Type B pancreatic cell (in vitro differentiated cells): ENCODE measurements around the gene SDR42E1. TPM values are rescaled to one million over a fixed set of nuclear protein-coding genes. Genes with fewer than 3 reads are reported as not detected.
A peak's percentile ranks its signal among the peaks of the same experiment; 100 is the strongest.

ENCODE experiments used
- DNase-seq: peaks from one replicate; pipeline ENCODE4 v3.0.0; 2021; ENCODE audit warnings: mixed read lengths; ENCODE audit not compliant: unreplicated experiment; ENCODE audit errors: extremely low spot score
- H3K27ac Mint-ChIP-seq: 2 replicates; pipeline ENCODE4 v1.8.0; 2021; ENCODE audit warnings: mild to moderate bottlenecking, mixed read lengths
- H3K27me3 Mint-ChIP-seq: 2 replicates; pipeline ENCODE4 v1.8.0; 2021; ENCODE audit warnings: mixed read lengths
- H3K36me3 Mint-ChIP-seq: 2 replicates; pipeline ENCODE4 v1.8.0; 2021; ENCODE audit warnings: mixed read lengths
- H3K4me1 Mint-ChIP-seq: one replicate; pipeline ENCODE4 v1.8.0; 2021; ENCODE audit warnings: mixed read lengths; ENCODE audit not compliant: unreplicated experiment
- H3K4me3 Mint-ChIP-seq: 2 replicates; pipeline ENCODE4 v1.8.0; 2021; ENCODE audit warnings: mild to moderate bottlenecking, mixed read lengths
- H3K9me3 Mint-ChIP-seq: 2 replicates; pipeline ENCODE4 v1.8.0; 2021; ENCODE audit warnings: mixed read lengths
- CTCF ChIP-seq: fragments of 200-600 bp; sonication (generic); conservative IDR thresholded peaks from 2 replicates; pipeline ENCODE4 v1.5.0; 2021; ENCODE audit warnings: antibody characterized with exemption, mild to moderate bottlenecking
- total RNA-seq: library from RNA; stranded (reverse); gene quantifications from 2 replicates; pipeline ENCODE4 v1.2.1, GENCODE V29; 2021; ENCODE audit warnings: low replicate concordance

Gene SDR42E1
- total RNA-seq, 1 donor from 2014 or later, result not detected

GRCh38 chr16:82005027-82005830 is 6.0 kb downstream of the SDR42E1 start:
- Mint-ChIP-seq H3K9me3 (no peaks in the 10 kb centered on the region), H3K4me3 (no peak overlapping the region), H3K4me1 (no peaks in the 10 kb centered on the region), H3K27ac (peak overlapping the region; percentile 26), H3K27me3 (no peaks in the 10 kb centered on the region), H3K36me3 (no peaks in the 10 kb centered on the region)
- no peak for DNase-seq
- TF ChIP-seq CTCF, result no peak

GRCh38 chr16:82004601-82005000 is 6.7 kb downstream of the SDR42E1 start:
- Mint-ChIP-seq H3K9me3 (no peaks in the 10 kb centered on the region), H3K4me3 (no peak overlapping the region), H3K4me1 (no peaks in the 10 kb centered on the region), H3K27ac (peak overlapping the region; percentile 26), H3K36me3 (no peaks in the 10 kb centered on the region), H3K27me3 (no peaks in the 10 kb centered on the region)
- no peak for TF ChIP-seq CTCF
- DNase-seq, result no peak

- no peaks in the 10 kb centered on the region for H3K9me3 Mint-ChIP-seq
- TF ChIP-seq CTCF, result no peak
- H3K36me3 Mint-ChIP-seq, result no peaks in the 10 kb centered on the region
- no peak overlapping the region for H3K4me3 Mint-ChIP-seq
- no peak overlapping the region for H3K27ac Mint-ChIP-seq
- no peaks in the 10 kb centered on the region for H3K27me3 Mint-ChIP-seq
- H3K4me1 Mint-ChIP-seq, result no peaks in the 10 kb centered on the region
- no peak for DNase-seq
Measured at GRCh38 chr16:82002831-82003230, 8.4 kb downstream of the SDR42E1 start.

- Mint-ChIP-seq H3K4me3 (no peak overlapping the region), H3K36me3 (no peaks in the 10 kb centered on the region), H3K27ac (no peak overlapping the region), H3K4me1 (no peaks in the 10 kb centered on the region), H3K9me3 (no peaks in the 10 kb centered on the region), H3K27me3 (no peaks in the 10 kb centered on the region)
- no peak for DNase-seq
- no peak for TF ChIP-seq CTCF
Measured at GRCh38 chr16:81997738-81998137, 13.5 kb downstream of the SDR42E1 start.

GRCh38 chr16:81996664-81997509 is 14.4 kb downstream of the SDR42E1 start:
- Mint-ChIP-seq H3K27ac (no peak overlapping the region), H3K9me3 (no peaks in the 10 kb centered on the region), H3K4me1 (no peaks in the 10 kb centered on the region), H3K27me3 (no peaks in the 10 kb centered on the region), H3K36me3 (no peaks in the 10 kb centered on the region), H3K4me3 (no peak overlapping the region)
- peak; percentile 55 for TF ChIP-seq CTCF
- no peak for DNase-seq
